ENCODE measurements around the gene GAD1.

- TF ChIP-seq NFIC (IDR thresholded peaks at IDR 0.05; ENCODE audit: low read depth, low read length): no peak
- no peak for TF ChIP-seq HDAC6 (IDR thresholded peaks at IDR 0.05; ENCODE audit: unreplicated experiment)
- TF ChIP-seq JUND (IDR thresholded peaks at IDR 0.05; ENCODE audit: low read depth, low read length): no peak
- TF ChIP-seq RFX5 (IDR thresholded peaks at IDR 0.05; ENCODE audit: low read depth, low read length): no peak
- TF ChIP-seq MAX (IDR thresholded peaks at IDR 0.05; ENCODE audit: low read depth, low read length): no peak
- TF ChIP-seq KDM1A (IDR thresholded peaks at IDR 0.05; ENCODE audit: borderline replicate concordance): no peak
- TF ChIP-seq EGR1 (IDR thresholded peaks at IDR 0.05; ENCODE audit: borderline replicate concordance in 1 of 2, low read depth in 2 of 2, low read length in 2 of 2): no peak
These were observed 61.8 kb downstream of the GAD1 start for GRCh38 chr2:170878505-170878904.
